GM23338 (cell line): Measurements from ENCODE around the gene THYN1. TPM values are rescaled to one million over a fixed set of nuclear protein-coding genes. Genes with fewer than 3 reads are reported as not detected.
"Not testable (repeated sequence)": the region's sequence is repeated elsewhere in the genome, so short reads cannot be mapped to it uniquely, and the experiment has no call there.

ENCODE experiments used
- ATAC-seq: fragments of 200-7000 bp; cut with Tn5 transposase; 3 replicates; pipeline ENCODE4 v1.9.1; 2020
- DNase-seq: peaks from one replicate; pipeline ENCODE4 v3.0.0-alpha.2; 2015; ENCODE audit warnings: low spot score
- H2AFZ ChIP-seq: fragments of 200-600 bp; sonication (generic); 2 replicates; pipeline ENCODE4 v1.8.0; 2016; ENCODE audit warnings: antibody characterized with exemption, mild to moderate bottlenecking, moderate library complexity
- H3F3A ChIP-seq: fragments of 200-600 bp; sonication (generic); replicated peaks from 2 replicates; pipeline ENCODE4 v1.8.0; 2017; ENCODE audit warnings: antibody characterized with exemption, mixed run types, low read depth
- H3K27ac ChIP-seq: fragments of 200-600 bp; sonication (generic); 2 replicates; pipeline ENCODE4 v1.6.1; 2016; ENCODE audit warnings: low read depth
- H3K27me3 ChIP-seq: fragments of 200-600 bp; sonication (generic); 2 replicates; pipeline ENCODE4 v1.8.0; 2016; ENCODE audit warnings: mild to moderate bottlenecking, mixed run types, moderate library complexity; ENCODE audit not compliant: insufficient read depth
- H3K36me3 ChIP-seq: fragments of 200-600 bp; sonication (generic); 2 replicates; pipeline ENCODE4 v1.8.0; 2016; ENCODE audit warnings: mild to moderate bottlenecking; ENCODE audit not compliant: insufficient read depth
- H3K4me1 ChIP-seq: fragments of 200-600 bp; sonication (generic); 2 replicates; pipeline ENCODE4 v1.8.0; 2016; ENCODE audit warnings: mild to moderate bottlenecking, moderate library complexity; ENCODE audit not compliant: insufficient read depth
- H3K4me2 ChIP-seq: fragments of 200-600 bp; sonication (generic); 2 replicates; pipeline ENCODE4 v1.7.1; 2017; ENCODE audit warnings: mixed run types
- H3K4me3 ChIP-seq: fragments of 200-600 bp; sonication (generic); 2 replicates; pipeline ENCODE4 v1.6.1; 2016; ENCODE audit warnings: mixed run types
- H3K79me2 ChIP-seq: fragments of 200-600 bp; sonication (generic); replicated peaks from 2 replicates; pipeline ENCODE4 v1.8.0; 2017; ENCODE audit warnings: mild to moderate bottlenecking; ENCODE audit not compliant: insufficient read depth
- H3K9me2 ChIP-seq: fragments of 200-600 bp; sonication (generic); 2 replicates; pipeline ENCODE4 v1.8.0; 2017; ENCODE audit not compliant: insufficient read depth
- H4K20me1 ChIP-seq: fragments of 200-600 bp; sonication (generic); replicated peaks from 2 replicates; pipeline ENCODE4 v1.8.0; 2017; ENCODE audit warnings: mild to moderate bottlenecking; ENCODE audit not compliant: insufficient read depth
- H3K27ac Mint-ChIP-seq: 2 replicates; pipeline ENCODE4 v1.8.0; 2020; ENCODE audit warnings: inconsistent platforms, mild to moderate bottlenecking, moderate library complexity, mixed read lengths
- H3K27me3 Mint-ChIP-seq: 3 replicates; pipeline ENCODE4 v1.8.0; 2022; ENCODE audit warnings: low read depth, mild to moderate bottlenecking, moderate library complexity, mixed read lengths, inconsistent platforms; ENCODE audit not compliant: insufficient read depth, poor library complexity
- H3K36me3 Mint-ChIP-seq: 3 replicates; pipeline ENCODE4 v1.8.0; 2021; ENCODE audit warnings: low read depth, mild to moderate bottlenecking, inconsistent platforms, moderate library complexity, mixed read lengths
- H3K4me1 Mint-ChIP-seq: 3 replicates; pipeline ENCODE4 v1.8.0; 2020; ENCODE audit warnings: mild to moderate bottlenecking, inconsistent platforms, mixed read lengths
- H3K4me3 Mint-ChIP-seq: 3 replicates; pipeline ENCODE4 v1.8.0; 2021; ENCODE audit warnings: moderate library complexity, mild to moderate bottlenecking, inconsistent platforms, mixed read lengths
- H3K9me3 Mint-ChIP-seq: 3 replicates; pipeline ENCODE4 v1.8.0; 2020; ENCODE audit warnings: moderate library complexity, mild to moderate bottlenecking, inconsistent platforms, mixed read lengths
- CREB1 ChIP-seq: fragments of 250-450 bp; sonication (Bioruptor Pico); IDR thresholded peaks from 2 replicates; pipeline ENCODE4 v1.5.0; 2020; ENCODE audit warnings: low read depth, mild to moderate bottlenecking, moderate library complexity
- CTCF ChIP-seq, 2 experiments: fragments of 200-600 bp in 1 of 2; sonication (generic) in 1 of 2; conservative IDR thresholded peaks; 2 replicates each; pipeline versions ENCODE4 v1.5.1 to v1.6.1; 2016 to 2017; ENCODE audit warnings: antibody characterized with exemption in 2 of 2, low read depth in 2 of 2, mild to moderate bottlenecking in 2 of 2, moderate library complexity in 1 of 2
- ETS1 ChIP-seq: IDR thresholded peaks from 2 replicates; pipeline ENCODE4 v1.6.1; 2016; ENCODE audit warnings: antibody characterized with exemption
- NANOG ChIP-seq: IDR thresholded peaks from 2 replicates; pipeline ENCODE4 v1.6.1; 2016; ENCODE audit warnings: antibody characterized with exemption, borderline replicate concordance
- POLR2AphosphoS5 ChIP-seq: IDR thresholded peaks from 2 replicates; pipeline ENCODE4 v1.6.1; 2016; ENCODE audit warnings: antibody characterized with exemption, low read depth
- STAT1 ChIP-seq: IDR thresholded peaks from one replicate; pipeline ENCODE4 v1.6.1; 2016; ENCODE audit warnings: antibody characterized with exemption; ENCODE audit not compliant: unreplicated experiment
- ZNF114 ChIP-seq: fragments of 250-450 bp; sonication (Bioruptor Pico); IDR thresholded peaks from 2 replicates; pipeline ENCODE4 v1.5.0; 2020; ENCODE audit warnings: mild to moderate bottlenecking, moderate library complexity
- ZNF331 ChIP-seq: fragments of 250-450 bp; sonication (Bioruptor Pico); IDR thresholded peaks from 2 replicates; pipeline ENCODE4 v1.5.0; 2020; ENCODE audit warnings: low read depth, mild to moderate bottlenecking, moderate library complexity
- polyA plus RNA-seq: library from polyadenylated mRNA; unstranded; fragments of >200 nt; fragmentation: Nextera tagmentation; extraction: Ambion mirVana; gene quantifications from 2 replicates; pipeline ENCODE4 v1.2.1, GENCODE V29; 2016
- total RNA-seq: library from RNA; depleted of rRNA; stranded (reverse); fragments of >200 nt; shearing (Covaris generic); gene quantifications from 2 replicates; pipeline ENCODE4 v1.2.3, GENCODE V29; 2014

Gene THYN1
- total and polyA plus RNA-seq, 2 experiments from 2014 or later = 116 to 216 TPM

GRCh38 chr11:134282121-134283045, 29.2 kb upstream of the THYN1 start:
- H3K79me2 ChIP-seq = peaks cover 24% of the 10 kb centered on the region
- Mint-ChIP-seq H3K27me3 (peaks cover 2% of the 10 kb centered on the region), H3K4me3 (no peak overlapping the region), H3K27ac (no peak overlapping the region), H3K9me3 (no peaks in the 10 kb centered on the region), H3K4me1 (peaks cover 23% of the 10 kb centered on the region), H3K36me3 (peaks cover 72% of the 10 kb centered on the region)
- no peak overlapping the region for H3K27ac ChIP-seq
- no peak overlapping the region for H3K4me3 ChIP-seq
- H2AFZ ChIP-seq = no peak overlapping the region
- H3K4me1 ChIP-seq = peaks cover 12% of the 10 kb centered on the region
- peak; percentile 11; the same call in 2 of the 3 replicates for ATAC-seq
- no peaks in the 10 kb centered on the region for H4K20me1 ChIP-seq
- H3K27me3 ChIP-seq = no peaks in the 10 kb centered on the region
- H3K36me3 ChIP-seq = peaks cover 21% of the 10 kb centered on the region
- no peak overlapping the region for H3K4me2 ChIP-seq
- no peak for DNase-seq
- no peaks in the 10 kb centered on the region for H3K9me2 ChIP-seq
- TF ChIP-seq ZNF331 (CRISPR knock-in tag) = no peak
- TF ChIP-seq NANOG = no peak
- no peak for TF ChIP-seq CREB1 (CRISPR knock-in tag)
- TF ChIP-seq POLR2AphosphoS5 = no peak
- TF ChIP-seq CTCF (conservative IDR thresholded peaks at IDR 0.05; ENCODE audit: low read depth in 2 of 2) = no peak
- no peak for TF ChIP-seq STAT1
- no peak for TF ChIP-seq ZNF114 (CRISPR knock-in tag)
- no peaks in the 10 kb centered on the region; the same call in 1 of the 2 replicates for H3F3A ChIP-seq

GRCh38 chr11:134281635-134282034, 28.5 kb upstream of the THYN1 start:
- not testable (repeated sequence) for H4K20me1 ChIP-seq, H3K4me2 ChIP-seq, H3K9me3 Mint-ChIP-seq, H3K27ac ChIP-seq, H3K4me3 ChIP-seq, H3K27me3 ChIP-seq, ATAC-seq, DNase-seq, H3K27ac Mint-ChIP-seq, H2AFZ ChIP-seq, H3K9me2 ChIP-seq, H3K27me3 Mint-ChIP-seq, H3F3A ChIP-seq, H3K4me3 Mint-ChIP-seq
- Histone ChIP-seq H3K79me2 (peaks cover 24% of the 10 kb centered on the region), H3K4me1 (peaks cover 12% of the 10 kb centered on the region), H3K36me3 (peaks cover 21% of the 10 kb centered on the region)
- Mint-ChIP-seq H3K36me3 (peaks cover 70% of the 10 kb centered on the region), H3K4me1 (peaks cover 22% of the 10 kb centered on the region)

GRCh38 chr11:134278356-134278755, 25.2 kb upstream of the THYN1 start:
- no peaks in the 10 kb centered on the region for H3K9me2 ChIP-seq
- H3K36me3 ChIP-seq = 0 out of 2 replicates have a peak, but pooled peaks cover 7% of the 10 kb centered on the region
- H3K4me2 ChIP-seq = peak overlapping the region; percentile 93; the same call in 1 of the 2 replicates
- H3K4me3 Mint-ChIP-seq = peak overlapping the region; percentile 38; the same call in 1 of the 3 replicates
- H2AFZ ChIP-seq = no peak overlapping the region
- peaks cover 50% of the 10 kb centered on the region for H3K79me2 ChIP-seq
- H3K9me3 Mint-ChIP-seq = peaks cover 4% of the 10 kb centered on the region; the same call in 1 of the 3 replicates
- H3K4me1 Mint-ChIP-seq = peaks cover 26% of the 10 kb centered on the region
- DNase-seq = no peak
- peaks cover 23% of the 10 kb centered on the region for H3K4me1 ChIP-seq
- H3K36me3 Mint-ChIP-seq = peaks cover 52% of the 10 kb centered on the region
- no peak overlapping the region for H3K27ac Mint-ChIP-seq
- H3K27ac ChIP-seq = no peak overlapping the region
- no peak for ATAC-seq
- no peaks in the 10 kb centered on the region for H4K20me1 ChIP-seq
- no peak overlapping the region; the same call in 1 of the 2 replicates for H3K4me3 ChIP-seq
- no peaks in the 10 kb centered on the region for H3K27me3 ChIP-seq
- H3K27me3 Mint-ChIP-seq = peaks cover 13% of the 10 kb centered on the region
- H3F3A ChIP-seq = no peaks in the 10 kb centered on the region; the same call in 1 of the 2 replicates
- TF ChIP-seq ETS1 = no peak
